Trophoblast cell (in vitro differentiated cells and primary cell): Measurements from ENCODE around the gene FAM13A.

Experiments used
- DNase-seq, 2 donors: peaks; one replicate each; pipeline ENCODE4 v3.0.0-alpha.2; 2016
- H2AFZ ChIP-seq: 2 replicates; pipeline ENCODE4 v1.6.1; 2013; ENCODE audit warnings: low read length, moderate library complexity, mild to moderate bottlenecking; ENCODE audit not compliant: insufficient read depth, poor library complexity
- H2AK5ac ChIP-seq: 2 replicates; pipeline ENCODE4 v1.6.1; 2013; ENCODE audit warnings: mild to moderate bottlenecking, low read length
- H2BK120ac ChIP-seq: 2 replicates; pipeline ENCODE4 v1.6.1; 2013; ENCODE audit warnings: low read length, mild to moderate bottlenecking, moderate library complexity; ENCODE audit not compliant: insufficient read depth, poor library complexity
- H2BK12ac ChIP-seq: 2 replicates; pipeline ENCODE4 v1.6.1; 2013; ENCODE audit warnings: mild to moderate bottlenecking, low read length, moderate library complexity
- H2BK5ac ChIP-seq: 2 replicates; pipeline ENCODE4 v1.6.1; 2013; ENCODE audit warnings: low read length, low read depth, moderate library complexity, mild to moderate bottlenecking; ENCODE audit not compliant: poor library complexity
- H3K14ac ChIP-seq: 2 replicates; pipeline ENCODE4 v1.6.1; 2013; ENCODE audit warnings: mild to moderate bottlenecking, low read length
- H3K18ac ChIP-seq: 2 replicates; pipeline ENCODE4 v1.6.1; 2013; ENCODE audit warnings: mild to moderate bottlenecking, low read length
- H3K23ac ChIP-seq: 2 replicates; pipeline ENCODE4 v1.6.1; 2013; ENCODE audit warnings: low read length
- H3K27ac ChIP-seq: 2 replicates; pipeline ENCODE4 v1.5.1; 2013; ENCODE audit warnings: low read depth, mild to moderate bottlenecking, inconsistent platforms, low read length, moderate library complexity
- H3K27me3 ChIP-seq: 2 replicates; pipeline ENCODE4 v1.6.1; 2013; ENCODE audit warnings: inconsistent platforms, mild to moderate bottlenecking, low read length, moderate library complexity; ENCODE audit not compliant: insufficient read depth
- H3K36me3 ChIP-seq, 2 experiments: 1 replicate in 1 of 2; 2 replicates in 1 of 2; pipeline ENCODE4 v1.6.1; 2013; ENCODE audit warnings: low read length in 2 of 2, mild to moderate bottlenecking in 2 of 2, moderate library complexity in 1 of 2; ENCODE audit not compliant: insufficient read depth in 2 of 2, control insufficient read depth in 1 of 2
- H3K4ac ChIP-seq: 2 replicates; pipeline ENCODE4 v1.6.1; 2013; ENCODE audit warnings: low read depth, mild to moderate bottlenecking, low read length, moderate library complexity
- H3K4me1 ChIP-seq, 2 experiments: 1 replicate in 1 of 2; 2 replicates in 1 of 2; pipeline ENCODE4 v1.6.1; 2013; ENCODE audit warnings: low read length in 2 of 2, mild to moderate bottlenecking in 2 of 2, moderate library complexity in 1 of 2; ENCODE audit not compliant: insufficient read depth in 2 of 2, control insufficient read depth in 1 of 2
- H3K4me2 ChIP-seq: 2 replicates; pipeline ENCODE4 v1.6.1; 2013; ENCODE audit warnings: inconsistent platforms, mild to moderate bottlenecking, low read length, moderate library complexity
- H3K4me3 ChIP-seq: 2 replicates; pipeline ENCODE4 v1.5.1; 2013; ENCODE audit warnings: mild to moderate bottlenecking, low read depth, low read length, inconsistent platforms
- H3K79me1 ChIP-seq: one replicate; pipeline ENCODE4 v1.6.1; 2013; ENCODE audit warnings: low read length
- H3K79me2 ChIP-seq: 2 replicates; pipeline ENCODE4 v1.6.1; 2013; ENCODE audit warnings: low read length, mild to moderate bottlenecking; ENCODE audit not compliant: control insufficient read depth, insufficient read depth, poor library complexity
- H3K9ac ChIP-seq: 2 replicates; pipeline ENCODE4 v1.6.1; 2013; ENCODE audit warnings: mild to moderate bottlenecking, low read length
- H3K9me3 ChIP-seq: 2 replicates; pipeline ENCODE4 v1.6.1; 2013; ENCODE audit warnings: low read depth, mild to moderate bottlenecking, control low read depth, inconsistent platforms, low read length; ENCODE audit not compliant: insufficient read depth
- H4K12ac ChIP-seq: 2 replicates; pipeline ENCODE4 v1.6.1; 2013; ENCODE audit warnings: low read depth, mild to moderate bottlenecking, low read length, moderate library complexity
- H4K8ac ChIP-seq: 2 replicates; pipeline ENCODE4 v1.6.1; 2013; ENCODE audit warnings: low read depth, mild to moderate bottlenecking, low read length, moderate library complexity
- H4K91ac ChIP-seq: one replicate; pipeline ENCODE4 v1.6.1; 2013; ENCODE audit warnings: low read depth, mild to moderate bottlenecking, low read length, moderate library complexity
- WGBS: extraction: QIAGEN DNeasy Blood & Tissue Kit; methylation state at CpG from one replicate; pipeline ENCODE4 v1.1.7; 2013; ENCODE audit warnings: missing lambda C conversion rate; ENCODE audit not compliant: insufficient read length, insufficient coverage; ENCODE audit errors: extremely low coverage; 5-methylcytosine and 5-hydroxymethylcytosine counted together

FAM13A gene

GRCh38 chr4:88742561-88742960 is 314.4 kb downstream of the FAM13A start:
- no peak overlapping the region for H4K91ac ChIP-seq
- no peak overlapping the region for H3K14ac ChIP-seq
- H2BK5ac ChIP-seq = no peak overlapping the region
- no peak overlapping the region for H4K12ac ChIP-seq
- peaks cover 2 to 5% of the 10 kb centered on the region in 2 experiments for H3K36me3 ChIP-seq
- no peaks in the 10 kb centered on the region for H3K79me1 ChIP-seq
- no peak for DNase-seq
- no peak overlapping the region for H3K4me2 ChIP-seq
- WGBS = no CpG with 5 or more reads among the region's 2 CpGs
- H3K9me3 ChIP-seq = no peaks in the 10 kb centered on the region
- H3K27me3 ChIP-seq = no peaks in the 10 kb centered on the region
- H2AK5ac ChIP-seq = no peak overlapping the region
- no peak overlapping the region for H2AFZ ChIP-seq
- H3K79me2 ChIP-seq = no peaks in the 10 kb centered on the region
- no peak overlapping the region for H3K23ac ChIP-seq
- H3K27ac ChIP-seq = no peak overlapping the region
- no peak overlapping the region for H4K8ac ChIP-seq
- no peak overlapping the region for H3K18ac ChIP-seq
- H2BK120ac ChIP-seq = no peak overlapping the region
- no peak overlapping the region for H3K4me3 ChIP-seq
- H3K4me1 ChIP-seq = no peaks in the 10 kb centered on the region
- H3K4ac ChIP-seq = no peak overlapping the region
- H3K9ac ChIP-seq = no peak overlapping the region
- H2BK12ac ChIP-seq = no peak overlapping the region

GRCh38 chr4:88738180-88738579 is 318.8 kb downstream of the FAM13A start:
- Histone ChIP-seq H3K4ac (no peak overlapping the region), H2BK120ac (no peak overlapping the region), H2AK5ac (no peak overlapping the region), H3K36me3 (peaks cover 0 to 5% of the 10 kb centered on the region in 2 experiments), H3K14ac (no peak overlapping the region), H3K27me3 (no peaks in the 10 kb centered on the region), H3K23ac (no peak overlapping the region), H3K4me3 (no peak overlapping the region), H4K12ac (no peak overlapping the region), H2AFZ (no peak overlapping the region), H4K91ac (no peak overlapping the region), H2BK12ac (no peak overlapping the region), H3K4me1 (peaks cover 0 to 2% of the 10 kb centered on the region in 2 experiments), H3K9ac (no peak overlapping the region), H3K27ac (no peak overlapping the region), H3K9me3 (no peaks in the 10 kb centered on the region), H4K8ac (no peak overlapping the region), H3K79me1 (no peaks in the 10 kb centered on the region), H3K18ac (no peak overlapping the region), H3K4me2 (no peak overlapping the region), H3K79me2 (no peaks in the 10 kb centered on the region), H2BK5ac (no peak overlapping the region)
- no CpG with 5 or more reads among the region's 4 CpGs for WGBS
- DNase-seq = no peak

- H3K4me1 ChIP-seq = peaks cover 0 to 2% of the 10 kb centered on the region in 2 experiments
- no peaks in the 10 kb centered on the region for H3K9me3 ChIP-seq
- no peak overlapping the region for H4K91ac ChIP-seq
- H3K27me3 ChIP-seq = no peaks in the 10 kb centered on the region
- no peak overlapping the region for H4K12ac ChIP-seq
- H2AFZ ChIP-seq = no peak overlapping the region
- no peak overlapping the region for H3K27ac ChIP-seq
- H2BK12ac ChIP-seq = no peak overlapping the region
- H2AK5ac ChIP-seq = no peak overlapping the region
- H3K36me3 ChIP-seq = peaks cover 0 to 5% of the 10 kb centered on the region in 2 experiments
- H3K14ac ChIP-seq = no peak overlapping the region
- no peak overlapping the region for H4K8ac ChIP-seq
- H2BK5ac ChIP-seq = no peak overlapping the region
- no peaks in the 10 kb centered on the region for H3K79me1 ChIP-seq
- H3K4me3 ChIP-seq = no peak overlapping the region
- no peak overlapping the region for H3K4me2 ChIP-seq
- no peak overlapping the region for H3K4ac ChIP-seq
- H3K23ac ChIP-seq = no peak overlapping the region
- no peak for DNase-seq
- H3K9ac ChIP-seq = no peak overlapping the region
- no peaks in the 10 kb centered on the region for H3K79me2 ChIP-seq
- no peak overlapping the region for H2BK120ac ChIP-seq
- H3K18ac ChIP-seq = no peak overlapping the region
- no CpG with 5 or more reads among the region's 14 CpGs for WGBS
These were observed 319.6 kb downstream of the FAM13A start for GRCh38 chr4:88737307-88737941.

- Histone ChIP-seq H3K18ac (no peak overlapping the region), H2AFZ (no peak overlapping the region), H3K79me2 (no peaks in the 10 kb centered on the region), H3K79me1 (no peaks in the 10 kb centered on the region), H3K4me3 (no peak overlapping the region), H3K4me2 (no peak overlapping the region), H3K23ac (no peak overlapping the region), H3K4me1 (peaks cover 0 to 2% of the 10 kb centered on the region in 2 experiments), H3K9ac (no peak overlapping the region), H4K12ac (no peak overlapping the region), H3K36me3 (peaks cover 0 to 5% of the 10 kb centered on the region in 2 experiments), H3K4ac (no peak overlapping the region), H2AK5ac (no peak overlapping the region), H2BK12ac (no peak overlapping the region), H2BK5ac (no peak overlapping the region), H3K14ac (no peak overlapping the region), H4K8ac (no peak overlapping the region), H2BK120ac (no peak overlapping the region), H3K27me3 (no peaks in the 10 kb centered on the region), H4K91ac (no peak overlapping the region), H3K27ac (no peak overlapping the region), H3K9me3 (no peaks in the 10 kb centered on the region)
- DNase-seq = no peak
- no CpG with 5 or more reads among the region's 3 CpGs for WGBS
These were observed 320.7 kb downstream of the FAM13A start for GRCh38 chr4:88736264-88736663.
